Cardiac septum (tissue), 1 donor: ENCODE results near the gene KLK4. TPM values are rescaled to one million over a fixed set of nuclear protein-coding genes. Genes with fewer than 3 reads are reported as not detected.
"Not testable (repeated sequence)": the region's sequence is repeated elsewhere in the genome, so short reads cannot be mapped to it uniquely, and the experiment has no call there.

Source experiments
- DNase-seq: peaks from one replicate; pipeline ENCODE4 v3.0.0-alpha.2; 2020; ENCODE audit warnings: low spot score
- intact Hi-C: fragments of 100-400 bp; cut with DNase I; formaldehyde crosslinking; loops from one replicate; pipeline ENCODE4 v1.14.0; 2022
- total RNA-seq: library from RNA; stranded (reverse); fragmentation: NEBNext Ultra II Directional; extraction: Animal tissue kit (Norgen Biotek cat#: 25700); gene quantifications from one replicate; pipeline ENCODE4 v1.2.1, GENCODE V29; 2021
- donor health status: DM: no; HTN: no; CAD: no.

The KLK4 gene
- total RNA-seq, 1 donor from 2014 or later, result not detected

DNA sequence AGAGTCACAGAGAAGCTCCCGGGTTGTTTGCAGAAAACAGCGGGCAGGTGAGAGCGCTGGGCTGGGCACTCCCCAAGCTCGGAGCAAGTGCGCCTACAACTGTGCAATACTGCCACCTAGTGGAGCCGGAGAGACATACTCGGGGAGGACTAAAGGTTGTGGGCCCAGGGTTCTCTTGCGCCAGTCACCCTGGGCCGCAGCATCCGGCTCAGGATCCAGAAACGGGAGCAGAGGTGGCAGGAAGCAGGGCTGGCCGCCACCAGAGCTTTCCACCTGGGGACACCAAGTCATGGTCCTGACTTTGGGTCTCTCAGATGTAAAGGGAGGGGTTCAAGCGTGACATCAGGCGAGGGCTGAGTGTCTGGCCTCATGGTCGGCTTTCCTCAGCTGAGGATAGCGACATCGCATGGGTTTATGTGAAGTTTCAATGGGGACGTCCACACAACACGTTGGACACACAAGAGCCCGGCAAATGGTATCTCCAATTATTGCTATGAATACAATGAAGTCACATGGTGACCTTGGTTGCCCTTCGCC is 11.2 kb upstream of the KLK4 start:
- intact Hi-C loops, result loop anchor here (5.0 to 10.0 kb wide), 2 partner anchors 198 to 555 kb away; partner anchors contain the start of genes CLEC11A and NAPSA
- peak; percentile 82 for DNase-seq

DNA sequence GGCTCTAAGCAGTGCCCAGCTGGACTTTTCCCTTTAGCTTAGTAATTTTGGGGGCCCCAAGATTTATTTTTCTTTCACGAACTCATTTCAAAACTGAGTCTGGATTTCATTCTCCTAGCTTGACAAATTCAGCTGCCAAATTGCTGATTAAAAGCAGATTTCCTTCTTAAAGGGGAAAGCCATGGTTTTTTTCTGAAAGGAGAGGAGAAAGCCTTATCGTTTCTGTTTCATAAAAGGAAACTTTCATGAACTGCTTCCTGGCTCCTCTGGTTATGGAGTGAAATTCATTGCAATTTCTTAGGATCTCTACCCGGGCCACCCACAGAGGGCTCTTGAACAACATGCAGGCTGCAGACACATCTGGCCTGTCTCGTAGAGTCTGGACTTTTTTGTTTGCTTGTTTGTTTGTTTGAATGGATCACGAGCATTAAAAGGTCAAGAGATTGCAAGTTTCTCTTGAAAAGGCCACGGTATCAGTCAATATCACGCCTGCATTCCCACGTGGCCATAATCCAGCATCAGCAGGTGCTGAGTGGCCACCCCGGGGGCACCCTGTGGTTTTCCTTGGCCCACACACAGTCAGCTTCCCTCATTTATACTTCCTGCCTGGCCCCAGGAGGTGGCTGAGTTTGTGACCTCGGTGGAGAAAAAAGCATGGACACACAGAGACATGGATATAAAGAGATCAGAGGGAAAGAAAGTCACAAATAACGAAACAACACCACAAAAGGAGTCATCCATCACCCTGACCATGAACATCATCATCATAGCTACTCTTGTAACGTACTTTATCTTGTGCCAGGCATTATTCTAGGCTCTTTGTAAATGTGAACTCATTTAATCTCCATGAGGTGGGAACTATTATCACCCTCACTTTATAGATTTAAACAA is 10.5 kb upstream of the KLK4 start:
- intact Hi-C loops, result loop anchor here (5.0 to 10.0 kb wide), 2 partner anchors 197 to 554 kb away; partner anchors contain the start of genes CLEC11A and NAPSA
- no peak for DNase-seq

DNA sequence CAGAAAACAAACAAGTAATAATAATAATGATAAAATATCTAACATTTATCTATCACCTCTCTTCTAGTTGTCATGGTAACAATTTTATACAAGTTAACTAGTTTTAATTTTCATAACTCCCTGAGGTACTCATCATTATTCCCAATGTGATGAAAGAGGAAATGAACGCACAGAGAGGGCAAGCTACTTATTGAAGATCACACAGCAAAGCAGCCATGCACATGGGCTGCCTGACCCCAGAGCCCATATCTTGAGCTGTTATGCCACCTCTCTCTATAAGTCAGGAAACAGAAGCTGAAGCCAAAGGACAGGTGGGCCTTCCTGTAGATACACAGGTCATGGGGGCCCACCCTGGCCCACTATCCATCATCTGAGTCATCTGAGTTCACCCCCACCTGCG is 4.9 kb upstream of the KLK4 start:
- intact Hi-C loops, result no loop called here
- no peak for DNase-seq

DNA sequence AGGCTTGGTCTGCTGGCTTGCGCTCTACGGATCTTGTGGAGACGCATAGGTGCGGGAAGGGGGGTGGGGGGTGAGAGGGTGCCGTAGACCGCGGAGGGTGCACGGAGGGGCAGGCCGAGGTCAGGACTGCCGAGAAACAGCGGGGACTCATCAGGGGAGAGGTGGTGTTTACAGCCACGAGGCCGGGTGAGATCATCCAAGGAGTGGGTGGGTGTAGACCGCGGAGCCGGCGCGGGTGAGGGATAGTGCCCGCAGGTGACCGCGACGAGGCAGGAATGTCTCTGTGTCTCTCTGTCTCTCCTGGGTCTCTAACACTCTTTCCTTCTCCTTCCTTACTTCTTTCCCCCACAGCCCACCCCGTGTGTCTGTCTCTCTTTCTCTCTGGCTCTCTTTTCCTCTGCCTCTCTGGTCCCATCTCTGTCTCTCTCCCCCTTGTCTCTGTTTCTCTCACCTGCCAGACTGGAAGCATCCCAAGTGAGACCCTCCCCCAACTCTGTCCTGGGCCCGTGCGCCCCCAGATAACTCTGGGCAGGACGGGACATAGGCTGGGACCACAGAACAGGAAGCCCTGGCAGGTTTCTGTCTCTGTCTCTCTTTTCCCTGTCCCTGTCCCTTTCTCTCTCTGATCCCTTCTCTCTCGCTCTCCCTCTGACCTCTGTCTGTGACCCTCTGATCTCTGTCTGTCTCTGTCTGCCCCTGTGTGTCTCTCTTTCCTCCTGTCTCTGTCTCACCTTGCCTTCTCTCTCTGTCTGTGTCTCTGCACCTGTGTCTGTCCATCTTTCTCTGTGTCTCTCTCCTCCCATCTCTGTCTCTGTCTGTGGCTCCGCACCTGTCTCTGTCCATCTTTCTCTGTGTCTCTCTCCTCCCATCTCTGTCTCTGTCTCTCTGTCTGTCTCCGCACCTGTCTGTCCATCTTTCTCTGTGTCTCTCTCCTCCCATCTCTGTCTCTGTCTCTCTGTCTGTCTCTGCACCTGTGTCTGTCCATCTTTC is 1.8 kb upstream of the KLK4 start:
- no peak for DNase-seq
- intact Hi-C loops, result no loop called here

DNA sequence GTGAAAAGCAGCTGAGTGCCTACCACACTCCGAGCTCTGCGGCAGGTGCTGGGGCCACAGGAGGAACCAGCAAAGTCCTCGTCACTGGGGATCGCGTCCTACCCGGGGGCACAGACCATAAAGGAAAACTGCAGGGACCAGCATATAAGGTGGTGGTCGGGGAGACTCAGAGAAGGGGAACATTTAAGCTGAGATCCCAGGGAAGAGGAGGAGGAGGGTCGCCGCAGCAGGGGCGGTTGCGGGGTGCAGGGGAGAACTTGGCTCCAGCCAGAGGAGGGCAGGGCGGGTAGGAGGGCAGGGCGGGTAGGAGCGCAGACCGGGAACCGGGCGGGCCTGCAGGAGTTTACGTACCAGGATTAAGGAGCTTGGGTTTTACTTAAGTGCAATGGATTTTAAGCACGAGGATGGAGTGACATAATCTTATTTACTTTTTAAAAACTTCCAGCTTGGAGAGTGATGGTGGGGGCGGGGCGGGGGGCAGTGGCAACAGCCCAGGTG is 956 bp upstream of the KLK4 start:
- no peak for DNase-seq
- intact Hi-C loops, result no loop called here

DNA sequence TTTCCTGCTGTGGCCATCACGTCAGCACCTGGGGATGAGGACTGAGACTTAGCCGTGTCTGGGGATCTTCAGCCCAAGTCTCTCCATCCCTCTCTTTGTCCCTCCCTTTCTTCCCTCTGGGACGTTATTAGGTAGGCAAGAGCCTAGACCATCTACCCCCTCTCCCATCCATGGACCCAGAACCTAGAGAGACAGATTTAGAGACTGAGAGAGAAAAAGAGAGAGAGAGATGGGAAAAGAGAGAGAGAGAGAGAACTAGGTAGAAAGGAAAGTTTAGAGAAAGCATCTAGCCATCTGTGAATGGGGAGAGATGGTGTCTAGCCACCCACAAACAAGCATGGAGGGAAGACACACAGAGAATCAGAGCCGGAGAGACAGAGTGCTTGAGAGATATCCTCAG is 473 bp downstream of the KLK4 start:
- DNase-seq, result no peak
- intact Hi-C loops, result no loop called here

DNA sequence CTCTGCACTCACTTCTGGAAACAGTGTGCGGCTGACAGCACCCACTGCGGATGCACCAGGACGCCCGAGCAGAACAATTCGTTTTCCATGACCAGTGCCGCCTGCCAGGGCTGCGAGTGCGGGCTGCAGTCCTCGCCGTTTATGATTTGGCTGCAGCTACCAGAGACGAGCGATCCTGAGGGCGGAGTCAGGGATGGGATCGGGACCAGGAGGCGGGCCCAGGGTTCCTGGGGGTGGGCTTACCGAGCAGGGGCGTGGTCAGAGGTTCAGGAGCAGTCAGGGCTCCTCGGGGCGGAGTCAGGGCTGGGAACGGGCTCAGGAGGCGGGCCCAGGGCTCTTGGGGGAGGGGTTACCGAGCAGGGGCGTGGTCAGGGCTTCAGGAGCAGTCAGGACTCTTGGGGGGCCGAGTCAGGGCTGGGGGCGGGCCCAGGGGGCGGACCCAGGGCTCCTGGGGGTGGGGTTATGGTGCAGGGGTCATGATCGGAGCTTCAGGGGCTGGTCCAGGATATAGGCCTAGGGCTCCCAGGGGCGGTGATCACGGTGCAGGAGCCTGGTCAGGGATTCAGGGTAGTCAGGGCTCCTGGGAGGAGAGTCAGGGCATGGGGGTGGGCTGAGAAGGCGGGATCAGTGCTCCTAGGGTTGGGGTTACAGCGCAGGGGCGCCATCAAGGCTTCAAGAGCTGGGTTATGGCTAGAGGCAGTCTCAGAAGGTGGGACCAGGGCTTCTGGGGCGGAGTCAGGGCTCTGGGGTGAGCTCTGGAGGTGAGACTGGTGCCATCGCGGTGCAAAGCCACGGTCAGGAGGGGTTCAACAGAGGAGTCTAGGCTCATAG is 1.7 kb downstream of the KLK4 start:
- DNase-seq, result no peak
- intact Hi-C loops, result no loop called here

DNA sequence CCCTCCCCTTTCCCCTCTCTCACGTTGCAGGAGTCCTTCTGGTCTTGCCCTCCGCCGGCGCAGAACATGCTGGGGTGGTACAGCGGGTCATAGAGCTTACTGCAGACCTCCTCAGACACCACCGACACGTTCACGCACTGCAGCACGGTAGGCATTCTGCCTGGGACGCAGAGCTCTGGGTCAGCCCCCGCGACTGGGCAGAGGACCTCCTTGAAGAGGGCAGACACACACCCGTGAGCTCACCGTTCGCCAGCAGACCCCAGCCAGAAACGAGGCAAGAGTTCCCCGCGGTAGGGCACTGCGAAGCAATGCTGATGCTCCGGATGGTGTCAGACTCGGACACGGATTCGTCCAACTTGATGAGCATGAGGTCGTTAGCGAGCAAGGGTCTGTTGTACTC is 2.9 kb downstream of the KLK4 start:
- intact Hi-C loops, result no loop called here
- DNase-seq, result no peak

DNA sequence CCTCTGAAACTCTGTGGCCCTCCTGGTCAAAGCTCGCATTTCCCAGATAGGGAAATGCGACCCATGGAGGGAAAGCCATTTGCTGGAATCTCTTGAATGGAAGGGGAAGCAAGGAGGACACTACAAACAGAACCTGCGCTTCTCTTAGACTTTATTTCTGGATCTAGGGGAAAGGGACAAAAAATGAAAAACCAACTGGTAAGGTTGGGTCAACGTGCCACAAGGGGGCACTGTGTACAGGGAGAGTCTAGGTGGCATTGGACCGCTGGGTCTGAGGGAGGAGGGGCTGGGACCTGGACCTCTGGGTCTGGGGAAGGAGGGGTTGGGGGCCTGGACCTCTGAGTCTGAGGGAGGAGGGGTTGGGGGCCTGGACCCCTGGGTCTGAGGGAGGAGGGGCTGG is 5.0 kb downstream of the KLK4 start:
- DNase-seq, result no peak

DNA sequence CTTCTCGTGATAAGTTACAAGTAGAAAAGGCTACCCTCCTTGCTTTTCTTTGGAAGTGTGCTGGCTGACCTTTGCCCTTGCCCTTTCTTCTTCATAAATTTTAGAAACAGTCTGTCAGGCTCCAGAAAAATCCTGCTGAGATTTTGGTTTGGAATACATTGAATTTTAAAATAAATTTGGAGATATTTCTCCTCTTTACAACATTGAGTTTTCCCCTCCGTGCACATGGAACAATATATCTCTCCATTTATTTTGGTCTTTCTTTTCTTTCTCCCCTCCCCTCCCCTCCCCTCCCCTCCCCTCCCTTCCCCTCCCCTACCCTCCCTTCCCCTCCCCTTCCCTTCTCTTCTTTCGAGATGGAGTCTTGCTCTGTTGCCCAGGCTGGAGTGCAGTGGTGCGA is 8.6 kb downstream of the KLK4 start:
- DNase-seq, result no peak
- intact Hi-C loops, result no loop called here

More for the DNA sequence above, 5.0 kb downstream of the KLK4 start:
- intact Hi-C loops, result no loop called here

DNA sequence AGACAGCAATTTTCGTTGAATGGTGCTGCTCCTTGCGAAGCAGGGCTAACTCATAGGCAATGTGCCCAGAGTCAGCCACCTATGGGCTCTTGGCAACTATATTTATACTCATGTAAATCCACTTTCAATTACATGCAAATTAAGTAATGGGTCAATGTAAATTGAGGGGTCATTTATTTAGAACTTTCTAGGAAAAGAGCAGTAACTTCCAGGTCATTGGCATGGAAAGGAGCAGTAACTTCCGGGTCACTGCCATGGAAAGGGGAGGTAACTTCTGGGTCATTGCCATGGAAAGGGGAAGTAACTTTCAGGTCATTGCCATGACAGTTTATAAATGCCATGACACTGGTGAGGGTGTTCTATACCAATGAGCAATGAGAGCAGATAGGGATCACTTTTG is 11.6 kb downstream of the KLK4 start:
- intact Hi-C loops, result no loop called here
- no peak for DNase-seq

DNA sequence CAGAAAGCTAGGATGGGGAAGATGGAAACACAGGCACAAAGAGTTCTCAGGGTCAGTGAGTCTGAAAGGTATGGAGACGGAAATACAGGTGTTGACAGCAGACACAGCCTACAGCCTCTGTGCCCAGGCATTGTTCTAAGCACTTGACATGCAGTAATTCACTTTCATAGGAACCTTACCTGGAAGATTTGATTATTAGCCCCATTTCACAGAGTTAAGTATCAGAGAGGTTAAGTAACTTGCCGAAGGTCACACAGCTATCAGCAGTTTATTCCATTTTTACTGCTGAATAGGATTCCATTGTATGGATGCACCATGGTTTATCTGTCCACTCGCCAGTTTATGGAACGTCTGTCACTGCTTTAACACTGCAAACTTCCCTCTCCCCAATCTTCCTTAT is 13.2 kb downstream of the KLK4 start:
- intact Hi-C loops, result no loop called here

DNA sequence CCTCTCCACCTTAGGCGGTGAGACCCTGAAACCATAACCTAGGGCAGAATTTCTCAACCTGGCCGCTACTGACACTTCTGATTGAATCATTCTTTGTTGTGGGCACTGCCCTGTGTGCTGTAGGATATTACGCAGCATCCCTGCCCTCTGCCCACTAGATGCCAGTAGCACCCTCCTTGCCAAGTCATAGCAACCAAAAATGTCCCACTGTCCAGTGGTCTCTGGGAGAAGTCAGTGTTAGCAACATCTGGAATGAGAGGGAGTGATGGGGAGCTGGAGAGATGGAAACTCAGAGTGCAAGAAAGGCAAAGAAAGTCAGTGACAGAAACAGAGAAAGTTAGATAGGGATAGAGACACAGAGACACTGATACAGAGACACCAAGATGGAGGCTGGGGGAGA is 13.6 kb downstream of the KLK4 start:
- intact Hi-C loops, result no loop called here
- no peak for DNase-seq

More for the DNA sequence above, 13.2 kb downstream of the KLK4 start:
- no peak for DNase-seq

DNA sequence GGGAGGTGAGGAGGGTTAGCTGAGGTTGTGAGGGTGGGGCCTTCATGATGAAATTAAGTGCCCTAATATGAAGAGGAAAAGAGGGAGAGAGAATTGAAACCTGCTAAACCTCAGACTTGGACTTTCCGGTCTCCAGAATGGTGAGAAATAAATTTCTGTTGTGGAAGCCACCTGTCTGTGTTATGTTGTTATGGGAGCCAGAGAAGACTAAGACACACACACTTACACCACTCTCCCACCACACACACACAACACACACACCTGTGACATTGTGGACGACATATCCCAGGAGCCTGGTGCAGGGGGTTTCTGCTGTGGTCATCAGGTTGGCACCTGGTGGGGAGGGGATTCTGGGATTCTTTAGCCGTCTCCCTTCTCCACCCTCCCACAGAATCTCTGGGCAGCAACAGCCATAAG is 14.0 kb downstream of the KLK4 start:
- no peak for DNase-seq
- intact Hi-C loops, result no loop called here

DNA sequence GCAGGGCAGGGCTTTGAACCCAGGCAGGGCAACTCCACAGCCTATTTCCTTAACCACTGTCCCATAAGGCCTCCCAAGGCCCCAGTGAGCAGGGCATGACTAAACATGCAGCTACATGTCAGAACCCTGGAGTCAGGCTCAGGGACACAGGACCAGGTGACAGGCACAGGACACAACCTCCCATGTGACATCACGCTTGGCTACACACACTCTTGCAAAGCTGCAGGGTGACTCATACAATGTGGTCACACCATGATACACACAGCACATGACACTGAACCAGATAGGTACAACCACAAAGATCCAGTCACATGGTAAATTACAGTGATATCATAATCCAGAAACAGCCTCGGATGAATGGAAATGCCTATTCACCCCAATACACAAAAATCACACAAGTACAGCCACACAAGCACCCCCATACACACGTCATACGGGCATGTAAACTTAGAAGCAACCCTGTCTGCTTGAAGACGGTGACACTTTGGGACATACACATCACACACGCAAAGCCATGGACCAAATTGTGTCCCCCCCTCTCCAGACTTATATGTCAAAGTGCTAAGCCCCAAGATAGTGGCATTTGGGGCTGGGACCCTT is 14.5 kb downstream of the KLK4 start:
- no peak for DNase-seq
- intact Hi-C loops, result no loop called here

DNA sequence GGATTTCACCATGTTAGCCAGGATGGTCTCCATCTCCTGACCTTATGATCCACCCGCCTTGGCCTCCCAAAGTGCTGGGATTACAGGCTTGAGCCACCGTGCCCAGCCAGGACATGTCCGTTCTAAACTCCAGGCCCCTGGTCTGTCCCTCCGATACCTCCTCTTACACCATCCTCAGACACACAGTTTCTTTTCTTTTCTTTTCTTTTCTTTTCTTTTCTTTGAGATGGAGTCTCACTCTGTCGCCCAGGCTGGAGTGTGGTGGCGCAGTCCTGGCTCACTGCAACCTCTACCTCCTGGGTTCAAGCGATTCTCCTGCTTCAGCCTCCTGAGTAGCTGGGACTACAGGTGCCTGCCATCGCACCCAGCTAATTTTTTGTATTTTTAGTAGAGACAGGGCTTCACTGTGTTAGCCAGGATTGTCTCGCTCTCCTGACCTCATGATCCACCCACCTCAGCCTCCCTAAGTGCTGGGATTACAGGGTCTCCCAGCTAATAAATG is 15.1 kb downstream of the KLK4 start:
- DNase-seq, intact Hi-C loops: not testable (repeated sequence)

DNA sequence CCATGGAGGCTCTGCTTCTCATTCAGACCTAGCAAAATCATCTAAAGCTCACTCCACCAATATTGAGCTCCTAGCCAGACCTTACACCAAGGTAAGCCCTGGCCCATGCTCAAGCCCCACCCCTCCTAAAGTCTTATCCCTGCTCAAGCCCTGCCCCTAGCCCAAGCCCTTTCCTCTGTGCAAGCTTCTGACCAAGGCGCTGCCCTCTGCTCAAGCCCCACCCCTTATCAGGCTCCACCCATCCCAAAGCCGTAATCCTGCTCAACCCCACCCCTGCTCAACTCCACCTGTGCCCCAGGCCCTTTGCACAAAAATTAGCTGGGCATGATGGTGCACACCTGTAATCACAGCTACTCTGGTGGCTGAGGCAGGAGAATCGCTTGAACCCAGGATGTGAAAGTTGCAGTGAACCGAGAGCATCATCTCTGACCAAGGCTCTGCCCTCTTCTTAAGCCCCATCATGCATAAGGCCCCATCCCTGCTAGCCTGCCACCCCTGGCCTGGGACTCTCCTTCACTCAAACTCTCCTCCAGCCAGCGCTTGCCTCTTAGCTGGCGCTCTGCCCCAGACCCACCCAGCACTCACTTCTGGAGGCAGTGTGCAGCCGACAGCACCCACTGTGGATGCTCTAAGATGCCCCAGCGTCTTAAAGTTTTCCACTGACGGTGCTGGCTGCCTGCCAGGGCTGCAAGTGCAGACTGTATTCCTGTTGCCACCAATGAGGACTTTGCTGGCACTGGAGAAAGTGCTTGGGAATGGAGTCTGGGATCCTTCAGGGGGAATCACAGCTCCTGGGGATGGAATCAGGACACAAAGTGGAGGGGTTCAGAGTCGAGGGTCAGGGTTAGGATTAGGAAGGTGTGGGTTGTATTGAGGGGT is 16.5 kb downstream of the KLK4 start:
- intact Hi-C loops, result no loop called here
- DNase-seq, result no peak
